ENCODE results near the gene ATP2A2.
"Not testable (repeated sequence)": the region's sequence is repeated elsewhere in the genome, so short reads cannot be mapped to it uniquely, and the experiment has no call there.

Gene ATP2A2

DNA sequence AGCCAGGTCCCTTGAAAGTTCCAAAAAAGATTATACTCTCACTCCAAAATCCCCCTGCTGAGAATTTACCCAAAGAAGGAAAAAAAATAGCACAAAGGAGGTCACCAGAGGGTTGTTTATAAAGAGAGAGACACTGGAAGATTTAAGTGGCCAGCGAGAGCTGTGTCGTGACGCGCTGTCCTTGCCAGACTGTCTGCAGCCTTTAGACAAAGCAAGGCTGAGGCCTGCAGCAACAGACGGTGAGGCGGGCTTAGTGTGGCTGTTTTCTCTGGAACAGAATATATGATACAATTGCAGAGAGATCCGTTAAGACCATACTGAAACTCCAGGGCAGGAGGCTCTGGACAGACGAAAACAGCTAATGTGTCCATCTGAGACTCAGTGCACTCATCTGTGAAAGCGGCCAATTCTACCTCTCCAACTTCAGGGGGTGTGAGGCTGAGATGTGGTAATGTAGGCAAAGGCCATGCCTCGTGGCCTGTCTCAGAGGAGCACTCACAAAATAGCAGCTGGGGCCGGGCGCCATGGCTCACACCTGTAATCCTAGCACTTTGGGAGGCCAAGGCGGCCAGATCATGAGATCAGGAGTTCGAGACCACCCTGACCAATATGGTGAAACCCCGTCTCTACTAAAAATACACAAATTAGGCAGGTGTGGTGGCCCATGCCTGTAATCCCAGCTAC, 86.3 kb downstream of the ATP2A2 start:
- DNase-seq (ENCODE audit: low read depth, low spot score): peak; percentile 27

DNA sequence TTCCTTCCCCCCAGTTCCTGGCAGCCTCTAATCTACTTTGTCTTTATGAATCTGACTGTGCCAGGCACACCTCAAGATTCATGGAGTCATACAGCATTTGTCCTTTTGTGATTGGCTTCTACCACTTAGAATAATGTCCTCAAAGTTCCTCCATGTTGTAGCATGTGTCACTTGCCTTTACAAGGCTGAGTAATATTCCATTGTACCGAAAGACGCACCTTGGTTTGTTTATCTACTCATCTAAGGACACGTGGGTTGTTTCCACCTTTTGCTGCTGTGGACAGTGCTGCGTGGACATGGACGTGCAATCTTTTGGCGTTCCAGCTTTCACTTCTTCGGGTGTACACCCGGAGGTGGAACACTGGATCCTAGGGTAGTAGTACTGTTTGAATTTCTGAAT, 88.9 kb downstream of the ATP2A2 start:
- no peak for DNase-seq (ENCODE audit: low read depth, low spot score)

DNA sequence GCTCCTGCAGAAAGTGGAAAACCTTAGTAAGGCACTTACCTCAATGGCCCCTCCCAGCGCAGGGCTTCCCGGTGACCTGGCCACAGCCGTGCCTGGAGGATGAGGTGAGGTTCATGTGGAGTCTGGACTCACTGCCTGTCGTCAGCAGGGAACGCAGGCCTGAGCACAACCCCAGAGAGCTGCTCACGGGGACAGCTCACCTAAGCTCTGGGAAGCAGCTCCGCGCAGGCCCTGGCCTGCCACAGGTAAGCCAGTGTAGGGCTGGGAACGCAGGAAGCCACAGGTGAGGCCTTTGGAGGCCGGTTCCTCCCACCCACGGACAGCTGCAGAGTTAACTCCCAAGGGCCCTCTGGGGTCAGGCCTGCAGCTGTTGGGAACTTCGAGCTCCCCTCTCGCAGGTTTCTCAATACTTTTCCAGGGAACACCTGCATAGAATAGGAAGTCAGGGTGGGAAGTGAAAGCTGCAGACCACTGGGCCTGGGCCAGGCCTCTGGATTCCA, 89.7 kb downstream of the ATP2A2 start:
- no peak for DNase-seq (ENCODE audit: low read depth, low spot score)

DNA sequence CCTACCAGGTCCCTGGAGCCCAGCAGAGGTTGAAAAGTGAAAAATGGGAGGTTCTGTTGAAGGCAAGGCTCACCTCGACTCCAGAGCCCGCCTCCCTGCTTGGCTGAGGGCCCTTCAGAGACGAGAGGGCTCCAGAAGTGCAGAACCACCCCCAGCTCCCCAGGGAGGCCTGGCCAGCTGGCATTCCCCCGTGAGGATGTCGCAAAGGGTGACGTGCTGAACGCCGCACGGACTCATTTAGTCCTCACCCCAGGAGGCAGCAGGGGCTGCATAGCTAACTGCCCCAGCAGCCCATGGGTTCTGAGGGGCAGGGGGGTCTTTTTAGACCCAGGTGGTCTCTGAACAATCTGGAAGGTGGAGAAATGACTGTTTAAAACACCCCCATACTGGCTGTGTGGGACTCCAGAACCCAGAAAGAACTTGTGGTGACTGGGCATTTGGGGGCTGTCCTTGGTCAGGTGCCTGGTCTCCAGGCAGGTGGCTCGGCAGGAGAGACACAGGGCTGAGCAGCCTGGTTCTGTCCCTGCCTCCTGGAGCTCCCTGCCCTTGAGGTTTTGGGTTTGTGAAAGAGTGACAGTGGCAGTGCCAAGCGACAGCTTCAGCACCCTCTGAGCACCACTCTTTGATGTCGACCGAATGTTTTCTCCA, 90.5 kb downstream of the ATP2A2 start:
- DNase-seq (ENCODE audit: low read depth, low spot score): no peak

DNA sequence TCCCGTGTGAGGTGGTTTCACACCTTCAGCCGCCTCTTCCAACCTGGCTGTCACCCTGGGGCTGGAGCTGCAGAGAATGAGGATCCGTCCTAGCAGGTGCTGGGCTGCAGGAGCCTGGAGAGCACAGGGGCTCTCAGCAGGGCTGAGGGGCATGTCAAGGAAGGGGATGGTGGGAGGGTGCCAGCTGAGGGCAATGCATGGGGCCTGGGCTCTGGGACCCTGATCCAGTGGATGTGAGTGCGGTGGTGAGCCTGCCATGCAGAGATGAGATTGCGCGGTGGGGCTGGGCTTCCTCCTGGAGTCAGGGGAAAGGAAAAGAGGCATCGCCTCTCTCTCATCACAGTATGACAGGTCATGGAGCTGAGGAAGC, 91.0 kb downstream of the ATP2A2 start:
- DNase-seq (ENCODE audit: low read depth, low spot score): no peak

DNA sequence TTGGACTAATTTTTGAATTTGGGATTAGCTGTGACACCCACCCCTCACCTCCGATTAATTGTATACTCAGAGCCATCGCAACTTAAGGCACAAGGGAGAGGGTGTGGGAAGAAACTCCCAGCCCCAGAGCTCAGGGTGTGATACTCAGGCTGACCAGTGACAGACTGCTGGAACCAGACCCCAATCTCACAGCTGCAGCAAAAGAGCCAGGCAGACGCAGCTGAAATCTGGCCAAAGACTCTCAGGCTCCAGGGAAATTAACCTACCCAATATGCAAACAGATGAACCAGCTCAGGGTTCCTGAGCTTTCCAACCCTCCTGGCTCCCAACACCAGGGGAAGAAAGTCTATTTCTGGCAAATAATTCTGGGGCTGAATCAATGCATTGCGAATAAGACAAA, 92.0 kb downstream of the ATP2A2 start:
- no peak for DNase-seq (ENCODE audit: low read depth, low spot score)

DNA sequence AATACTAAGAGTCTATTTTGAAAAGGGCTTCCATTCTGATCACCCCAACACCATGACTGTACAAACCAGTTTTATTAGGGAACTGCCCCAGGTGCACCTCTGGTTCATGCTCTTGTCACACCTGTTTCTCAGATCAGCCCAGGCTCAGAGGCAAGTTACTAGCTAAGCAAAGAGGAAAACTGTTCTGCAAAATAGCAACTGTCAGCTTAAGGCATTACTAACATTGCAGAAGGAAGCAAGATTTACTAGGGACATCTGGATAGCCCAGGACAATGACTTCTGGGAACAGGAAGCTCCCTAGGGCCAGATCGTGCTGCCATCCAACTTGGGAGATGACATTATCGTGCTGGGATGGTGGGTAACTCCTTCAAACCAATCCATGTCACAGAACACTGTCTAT, 92.4 kb downstream of the ATP2A2 start:
- DNase-seq (ENCODE audit: low read depth, low spot score): no peak

DNA sequence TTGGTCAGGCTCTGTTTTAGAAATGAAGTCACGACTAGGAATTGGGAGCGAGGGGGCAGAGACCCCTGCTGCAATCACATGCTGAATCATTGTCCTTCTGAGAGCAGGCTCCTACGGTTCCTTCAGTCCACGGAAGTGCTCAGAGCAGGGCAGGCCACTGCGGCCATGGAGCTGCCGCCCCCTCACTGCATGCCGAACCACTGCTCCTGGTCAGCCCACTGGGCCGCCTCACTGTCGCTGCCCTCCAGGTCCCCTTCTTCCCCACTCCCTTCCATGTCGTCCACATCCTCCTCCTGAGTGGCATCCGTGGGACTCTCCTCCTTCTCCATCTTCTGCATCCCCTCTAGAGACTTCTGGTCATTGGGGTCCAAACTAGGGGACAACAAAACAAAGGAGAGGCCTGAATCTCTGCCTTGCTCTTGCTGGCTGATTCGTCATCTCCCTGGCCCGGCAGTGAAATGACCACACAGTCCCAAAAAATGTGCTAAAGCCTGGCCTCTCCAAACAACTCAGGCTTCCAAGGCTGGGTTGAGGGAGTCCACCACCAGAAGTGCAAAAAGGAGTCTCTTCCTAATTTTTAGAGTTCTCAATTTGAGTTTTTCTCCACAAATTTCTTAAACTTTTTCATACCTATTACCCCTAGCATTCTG, 93.0 kb downstream of the ATP2A2 start:
- DNase-seq (ENCODE audit: low read depth, low spot score): no peak

DNA sequence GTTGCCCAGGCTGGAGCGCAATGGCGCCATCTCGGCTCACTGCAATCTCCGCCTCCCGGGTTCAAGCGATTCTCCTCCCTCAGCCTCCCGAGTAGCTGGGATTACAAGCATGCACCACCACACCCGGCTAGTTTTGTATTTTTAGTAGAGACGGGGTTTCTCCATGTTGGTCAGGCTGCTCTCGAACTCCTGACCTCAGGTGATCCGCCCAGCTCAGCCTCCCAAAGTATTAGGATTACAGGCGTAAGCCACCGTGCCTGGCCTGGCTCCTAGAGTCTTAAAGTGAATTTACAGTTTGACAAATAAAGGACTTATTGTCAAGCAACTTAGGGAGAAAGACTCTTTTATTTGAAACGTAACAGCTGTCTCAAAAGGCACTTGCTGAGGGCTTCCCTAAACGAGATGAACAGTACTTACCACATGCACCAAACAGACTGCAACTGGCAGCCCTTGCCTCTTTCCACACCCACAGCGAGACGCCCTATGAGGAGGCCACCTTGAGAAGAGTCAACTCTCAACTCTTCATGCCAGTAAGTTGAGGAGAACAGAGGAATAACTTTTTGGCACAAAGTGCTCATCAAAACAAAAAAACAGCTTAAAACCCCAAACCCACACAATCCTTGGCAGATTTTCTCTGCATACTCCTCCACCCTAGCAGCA, 97.2 kb downstream of the ATP2A2 start:
- not testable (repeated sequence) for DNase-seq (ENCODE audit: low read depth, low spot score)

DNA sequence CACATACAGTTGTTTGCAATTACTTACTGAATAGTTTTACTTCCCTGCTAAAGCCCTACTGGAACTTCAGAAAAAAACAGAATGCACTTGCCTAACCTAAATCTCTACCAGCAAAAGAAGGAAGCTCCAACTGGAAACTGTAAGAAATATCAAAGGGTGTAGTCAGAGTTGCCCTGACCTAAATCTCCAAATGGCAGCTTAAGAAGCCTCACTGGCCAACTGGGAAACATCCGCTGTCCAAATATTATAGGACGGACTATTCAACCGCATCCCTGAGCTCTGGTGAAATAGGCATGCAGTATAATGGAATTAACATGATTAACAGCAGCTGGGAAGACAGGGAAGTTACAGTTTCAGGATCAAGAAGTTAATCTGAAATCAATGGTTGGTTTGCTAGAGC, 98.2 kb downstream of the ATP2A2 start:
- DNase-seq (ENCODE audit: low read depth, low spot score): no peak

DNA sequence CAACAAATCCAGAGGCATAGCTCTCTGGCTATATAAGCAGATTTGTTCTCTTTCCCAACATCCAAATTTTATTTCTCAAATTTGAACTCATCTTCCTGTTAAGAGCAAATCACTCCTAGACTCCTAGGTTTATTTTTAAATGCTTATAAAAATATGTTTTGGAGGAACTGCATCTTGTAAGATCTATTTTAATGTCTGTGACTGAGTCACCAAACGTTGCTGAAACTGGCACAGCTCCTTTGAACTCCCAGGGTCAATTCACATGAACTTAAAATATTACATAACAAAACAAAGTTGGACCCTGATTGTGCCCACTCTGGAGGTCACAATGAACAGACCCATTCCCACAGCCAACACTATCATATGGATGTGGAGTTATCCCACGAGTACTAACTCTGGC, 98.6 kb downstream of the ATP2A2 start:
- no peak for DNase-seq (ENCODE audit: low read depth, low spot score)

DNA sequence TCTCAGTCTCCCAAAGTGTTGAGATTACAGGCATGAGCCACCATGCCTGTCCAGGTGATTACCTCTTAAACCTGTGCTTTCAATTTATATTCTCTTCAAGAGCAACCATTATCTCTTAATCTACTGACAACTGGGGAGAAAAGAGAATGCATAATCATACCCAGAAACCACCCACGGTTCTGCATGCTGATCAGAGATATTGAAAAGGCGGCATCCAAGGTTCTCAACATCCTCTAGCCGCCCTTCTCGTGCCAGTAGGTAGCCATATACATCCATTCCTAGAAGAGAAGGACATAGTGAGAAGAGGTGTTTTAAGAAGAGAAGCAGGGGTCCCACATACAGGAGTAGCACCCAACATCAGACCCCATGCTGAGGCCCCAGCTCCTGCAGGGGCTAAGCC, 101.6 kb downstream of the ATP2A2 start:
- DNase-seq (ENCODE audit: low read depth, low spot score): no peak
